RPMI8226 (cell line): ENCODE results near the gene PLCL2.

ENCODE experiments used
- DNase-seq: peaks from one replicate; pipeline ENCODE4 v3.0.0-alpha.2; 2015

Gene PLCL2

DNA sequence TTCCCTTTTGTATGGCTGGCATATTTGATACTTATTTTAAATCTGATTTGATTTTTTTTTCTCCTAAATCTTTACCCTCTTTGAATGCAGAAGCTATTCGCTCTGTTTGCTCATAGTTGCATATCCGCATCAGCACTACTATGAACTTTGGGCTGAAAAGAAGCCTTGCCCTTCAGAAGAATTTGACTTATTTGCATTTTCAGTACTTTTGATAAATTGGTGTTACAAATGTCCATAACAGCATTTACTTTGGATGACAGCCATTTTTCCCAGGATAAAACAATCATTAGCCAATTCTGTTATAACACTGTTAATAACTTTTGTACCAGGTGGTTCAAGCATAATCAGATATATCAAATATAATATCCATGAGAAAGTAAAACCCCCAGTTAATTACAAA lies 129.5 kb downstream of the PLCL2 start:
- DNase-seq = no peak

DNA sequence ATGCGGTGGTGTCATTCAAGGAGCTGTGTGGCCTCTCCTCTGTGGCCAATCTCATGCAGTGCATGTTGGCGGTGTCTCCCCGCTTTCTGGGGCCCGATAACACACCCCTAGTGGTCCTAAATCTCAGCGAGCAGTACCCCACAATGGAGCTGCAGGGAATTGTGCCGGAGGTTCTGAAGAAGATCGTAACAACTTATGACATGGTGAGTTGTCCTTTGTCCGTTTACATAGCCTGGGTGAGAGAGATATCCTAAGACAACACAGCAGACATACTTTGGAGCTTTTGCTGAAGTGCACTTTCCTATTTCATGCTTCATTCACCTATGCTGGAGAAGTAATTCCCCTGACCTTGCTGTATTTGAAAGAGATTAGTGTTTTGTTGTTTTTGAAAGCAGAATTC lies 130.0 kb downstream of the PLCL2 start:
- no peak for DNase-seq

DNA sequence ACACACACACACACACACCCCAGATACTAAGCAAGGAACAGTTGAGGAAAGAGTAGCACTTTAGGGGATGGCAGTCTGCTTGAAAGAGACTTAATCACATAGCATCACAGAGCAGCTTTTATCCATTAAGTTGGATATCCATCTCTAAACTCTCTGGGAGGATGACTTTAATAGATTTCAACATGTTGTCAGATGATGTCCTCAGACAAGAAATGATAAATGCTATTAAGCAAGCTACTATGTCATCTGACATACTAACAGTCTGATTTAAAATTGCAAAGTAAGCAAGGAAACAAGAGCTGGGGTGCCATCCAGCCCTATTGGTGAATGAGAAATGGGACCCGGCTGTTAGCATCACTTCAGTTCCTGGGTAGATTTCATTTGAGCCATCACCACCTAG lies 136.9 kb downstream of the PLCL2 start:
- DNase-seq = no peak

DNA sequence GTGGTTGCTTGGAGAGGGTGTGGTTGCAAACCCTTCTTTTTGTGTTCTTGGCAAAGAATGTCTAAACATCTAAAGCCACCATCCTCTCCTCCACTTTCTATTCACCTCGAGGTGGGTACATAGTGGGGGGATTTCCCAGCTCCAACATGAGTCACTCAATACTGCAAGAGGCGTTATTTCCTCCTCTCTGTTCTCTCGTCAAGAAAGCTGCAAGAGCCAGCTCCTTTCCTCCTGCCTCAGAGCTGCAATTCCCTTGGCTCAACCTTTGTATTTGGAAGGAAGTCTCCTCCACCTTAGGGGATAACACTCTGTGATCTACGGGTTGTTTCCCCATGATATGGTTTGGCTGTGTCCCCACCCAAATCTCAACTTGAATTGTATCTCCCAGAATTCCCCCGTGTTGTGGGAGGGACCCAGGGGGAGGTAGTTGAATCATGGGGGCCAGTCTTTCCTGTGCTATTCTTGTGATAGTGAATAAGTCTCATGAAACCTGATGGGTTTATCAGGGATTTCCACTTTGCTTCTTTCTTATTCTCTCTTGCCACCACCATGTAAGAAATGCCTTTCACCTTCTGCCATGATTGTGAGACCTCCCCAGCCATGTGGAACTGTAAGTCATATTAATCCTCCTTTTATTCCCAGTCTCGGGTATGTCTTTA lies 138.4 kb downstream of the PLCL2 start:
- no peak for DNase-seq

DNA sequence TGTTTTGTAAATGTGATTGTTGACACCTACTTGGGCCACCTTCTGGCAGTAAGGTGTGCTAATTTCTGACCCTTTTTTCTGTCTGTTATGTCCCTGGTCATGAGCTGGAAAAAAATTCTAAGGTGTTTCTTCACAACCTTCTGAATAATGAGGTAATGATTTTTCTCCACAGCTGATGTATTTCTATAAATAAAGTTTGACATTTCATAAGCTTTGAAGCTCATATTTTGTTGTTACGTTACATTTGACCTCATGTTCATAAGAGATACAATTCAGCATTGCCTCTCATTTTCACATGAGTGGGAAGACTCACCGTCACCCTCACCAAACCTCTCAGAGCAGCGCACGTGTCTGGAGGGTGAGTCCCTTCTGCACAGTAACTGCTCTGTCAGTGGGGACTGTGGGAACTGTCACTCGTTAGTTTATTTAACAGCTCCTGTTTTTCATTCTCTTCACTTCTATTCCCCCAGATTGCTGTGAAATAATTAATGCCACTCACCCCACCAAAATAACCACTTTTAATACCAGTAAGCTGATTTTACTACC lies 140.9 kb downstream of the PLCL2 start:
- no peak for DNase-seq

DNA sequence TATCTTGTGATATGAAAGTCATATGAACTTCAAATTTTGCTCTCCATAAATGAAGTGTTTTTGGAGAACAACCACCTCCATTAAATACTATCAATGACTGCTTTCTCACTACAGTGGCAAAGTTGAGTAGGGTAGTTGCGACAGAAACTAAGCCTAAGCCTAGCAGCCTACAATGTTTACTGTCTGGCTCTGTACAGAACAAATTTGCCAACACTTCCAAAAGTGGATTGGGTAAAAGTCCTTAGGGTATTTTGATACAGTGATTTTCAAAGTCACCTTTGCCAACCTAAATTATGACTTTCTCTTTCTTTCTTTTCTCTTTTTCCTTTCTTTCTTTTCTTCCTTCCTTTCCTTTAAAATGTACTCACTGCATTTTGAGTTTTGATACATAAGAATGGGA lies 142.6 kb downstream of the PLCL2 start:
- DNase-seq = no peak

DNA sequence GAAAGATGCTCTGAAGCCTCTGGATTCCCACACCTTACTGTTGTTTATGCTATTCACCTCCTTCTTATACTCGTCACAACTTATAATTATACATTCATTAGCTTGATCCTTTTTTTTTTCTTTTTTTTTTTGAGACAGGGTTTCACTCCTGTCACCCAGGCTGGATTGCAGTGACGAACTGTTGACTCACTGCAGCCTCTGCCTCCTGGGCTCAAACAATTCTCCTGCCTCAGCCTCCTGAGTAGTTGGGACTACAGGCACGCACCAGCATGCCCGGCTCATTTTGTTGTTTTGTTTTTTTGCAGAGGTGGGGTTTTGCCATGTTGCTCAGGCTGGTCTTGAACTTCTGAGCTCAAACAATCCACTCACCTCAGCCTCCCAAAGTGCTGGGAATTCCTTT lies 143.6 kb downstream of the PLCL2 start:
- DNase-seq = no peak

DNA sequence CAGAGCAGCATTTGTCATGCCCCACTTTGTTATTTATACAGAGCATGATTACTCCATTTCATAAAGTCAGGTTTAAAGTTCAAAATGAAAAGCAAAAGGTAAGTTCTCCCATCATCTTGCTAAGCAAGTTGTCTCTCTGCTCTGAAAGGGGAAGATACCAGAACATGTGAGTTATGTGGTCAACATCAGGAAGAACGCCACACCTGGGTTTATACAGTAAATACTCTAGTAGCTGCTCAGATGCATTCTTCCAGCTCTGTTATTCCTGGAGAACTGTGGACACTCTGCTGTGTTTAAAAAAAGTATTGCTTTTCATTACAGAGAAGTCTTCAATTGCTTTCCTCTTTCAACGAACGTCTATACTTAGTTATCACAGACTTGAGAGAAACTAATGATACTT lies 145.7 kb downstream of the PLCL2 start:
- peak; percentile 35 for DNase-seq

DNA sequence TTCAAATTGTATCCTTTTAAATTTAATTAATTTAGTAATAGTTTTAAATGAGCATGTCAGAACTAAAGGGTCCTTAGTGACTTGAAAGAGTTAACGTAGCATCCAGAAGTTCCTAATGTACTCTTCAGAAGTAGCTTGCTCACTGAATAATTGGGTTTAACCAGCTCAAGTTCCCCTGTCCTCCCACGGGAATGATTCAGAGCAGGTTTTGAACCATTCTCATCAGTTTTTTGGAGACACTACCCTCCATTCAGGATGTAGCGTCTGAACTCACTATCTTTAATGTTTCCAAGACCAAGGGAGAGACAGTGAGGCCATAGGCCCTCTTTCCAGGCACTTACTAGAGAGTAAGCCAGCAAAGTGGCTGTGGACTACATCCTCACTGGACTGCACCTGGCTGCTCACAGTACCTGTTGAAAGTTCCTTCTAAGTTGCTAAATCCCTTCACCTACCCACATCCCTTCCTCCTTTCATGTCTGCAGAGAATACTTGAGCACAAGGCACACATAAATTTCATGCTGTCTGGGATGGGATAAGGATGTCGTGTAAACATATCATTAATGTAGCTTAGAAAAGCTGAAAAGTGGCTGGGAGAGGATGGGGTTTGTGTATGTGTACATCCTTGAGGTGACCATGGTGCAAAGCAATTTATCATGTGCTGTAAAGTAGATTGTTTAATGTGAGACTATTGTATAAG lies 146.3 kb downstream of the PLCL2 start:
- no peak for DNase-seq

DNA sequence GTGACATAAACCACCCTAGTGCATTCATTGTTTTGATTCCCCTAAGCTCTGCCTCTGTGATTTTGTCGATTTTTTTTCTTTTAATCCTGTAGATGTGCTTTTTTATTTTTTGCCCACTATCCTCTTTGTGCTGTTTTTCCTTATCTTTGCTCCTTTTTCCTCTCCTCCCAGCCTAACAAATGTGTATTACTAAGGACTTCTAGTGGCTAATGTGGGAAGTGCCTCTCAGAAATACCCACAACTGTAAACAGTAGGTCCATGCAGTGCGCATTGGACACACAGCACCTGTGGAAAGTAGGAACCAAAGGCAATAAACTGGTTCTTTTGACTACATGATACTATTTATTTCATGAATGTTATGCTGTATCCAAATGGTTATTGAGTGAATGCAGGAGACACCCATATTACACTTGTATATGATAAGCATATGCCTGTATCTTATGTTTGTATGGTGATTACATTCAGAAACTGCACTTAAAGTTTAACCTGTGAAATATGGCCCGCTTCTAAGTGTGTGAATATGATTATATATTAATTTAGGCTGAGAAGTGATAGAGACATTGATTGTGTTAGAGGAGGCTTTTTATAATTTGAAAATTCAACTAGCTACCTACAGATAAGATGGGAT lies 147.8 kb downstream of the PLCL2 start:
- peak; percentile 12 for DNase-seq

DNA sequence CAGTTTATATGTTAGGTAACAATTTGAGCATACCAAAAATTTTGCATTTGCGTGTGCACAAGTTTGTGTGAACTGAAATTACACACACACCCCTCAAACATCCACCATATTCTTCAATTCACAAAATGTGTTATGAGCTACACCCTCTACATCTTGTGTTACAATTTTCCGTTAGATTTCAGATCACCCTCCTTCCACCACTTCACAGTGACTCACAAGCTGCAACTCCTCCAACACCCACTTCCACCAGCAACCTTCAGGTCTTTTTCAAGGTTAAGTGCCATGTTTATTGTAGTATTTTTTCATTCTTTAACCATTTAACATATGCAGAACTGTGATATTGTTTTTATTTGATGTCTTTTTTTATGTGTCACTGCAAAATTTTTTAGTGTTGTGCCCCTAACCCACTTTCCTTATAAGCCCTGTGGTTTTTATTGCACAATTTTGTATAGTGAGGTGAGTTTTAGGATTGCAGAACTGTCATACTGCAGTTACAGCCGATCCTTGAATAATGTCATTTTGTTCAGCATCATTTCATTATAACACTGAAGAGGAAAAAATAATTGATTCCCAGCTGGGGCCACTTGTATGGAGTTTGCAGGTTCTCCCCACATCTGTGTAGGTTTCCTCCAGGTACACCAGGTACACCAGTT lies 148.9 kb downstream of the PLCL2 start:
- DNase-seq = no peak

DNA sequence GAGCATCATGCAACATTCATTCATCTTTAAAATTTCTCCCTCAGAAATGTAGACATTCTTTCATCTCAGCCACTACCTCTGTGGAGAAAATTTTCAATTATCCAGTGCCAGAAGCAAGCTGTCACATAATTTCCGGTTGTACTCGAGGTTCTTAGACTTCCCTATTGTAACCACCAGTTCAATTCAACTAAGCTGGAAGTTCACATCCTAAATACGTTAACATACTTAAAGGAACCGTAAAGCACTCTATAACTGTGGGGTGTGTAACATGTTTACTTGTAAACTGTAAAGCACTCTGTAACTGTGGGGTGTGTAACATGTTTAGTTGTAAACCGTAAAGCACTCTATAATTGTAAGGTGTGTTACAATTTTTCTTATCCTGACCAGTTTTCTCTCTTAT lies 150.3 kb downstream of the PLCL2 start:
- no peak for DNase-seq

DNA sequence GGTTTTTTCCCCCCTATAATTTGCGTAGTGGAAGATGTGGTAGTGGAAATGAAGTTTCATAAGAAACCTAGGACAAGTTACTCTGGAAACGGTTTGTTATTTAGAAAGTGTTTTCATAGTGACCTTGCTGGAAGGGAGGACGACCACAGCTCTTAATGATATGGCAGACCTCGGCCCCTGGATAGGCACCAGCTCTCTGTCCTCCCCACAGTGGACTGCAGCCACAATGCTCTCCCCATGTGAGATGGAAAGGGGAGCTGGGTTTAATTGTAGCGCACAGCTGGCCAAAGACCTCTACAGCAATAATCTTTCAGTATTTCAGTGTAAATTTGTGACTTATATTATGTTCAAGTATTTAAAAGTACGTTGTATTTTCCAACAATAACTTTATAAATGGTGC lies 151.2 kb downstream of the PLCL2 start:
- DNase-seq = no peak

DNA sequence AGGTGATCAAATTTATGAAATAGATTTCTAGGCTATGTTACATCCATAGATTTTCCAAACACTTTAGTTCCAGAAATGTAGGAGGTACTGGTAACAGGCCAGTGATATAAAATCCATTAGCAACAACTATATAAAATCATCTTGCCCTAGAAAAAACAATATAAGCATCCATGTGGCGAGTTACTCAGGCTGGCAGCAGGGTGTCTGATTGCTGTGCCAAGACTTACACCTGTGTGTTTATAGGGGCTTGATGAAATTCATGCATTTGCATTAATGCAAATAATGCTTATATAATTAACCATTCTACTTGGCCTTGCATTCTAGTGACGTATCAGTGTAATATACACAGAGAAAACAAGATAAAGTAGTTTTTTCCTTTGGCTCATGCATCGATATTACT lies 153.4 kb downstream of the PLCL2 start:
- no peak for DNase-seq

DNA sequence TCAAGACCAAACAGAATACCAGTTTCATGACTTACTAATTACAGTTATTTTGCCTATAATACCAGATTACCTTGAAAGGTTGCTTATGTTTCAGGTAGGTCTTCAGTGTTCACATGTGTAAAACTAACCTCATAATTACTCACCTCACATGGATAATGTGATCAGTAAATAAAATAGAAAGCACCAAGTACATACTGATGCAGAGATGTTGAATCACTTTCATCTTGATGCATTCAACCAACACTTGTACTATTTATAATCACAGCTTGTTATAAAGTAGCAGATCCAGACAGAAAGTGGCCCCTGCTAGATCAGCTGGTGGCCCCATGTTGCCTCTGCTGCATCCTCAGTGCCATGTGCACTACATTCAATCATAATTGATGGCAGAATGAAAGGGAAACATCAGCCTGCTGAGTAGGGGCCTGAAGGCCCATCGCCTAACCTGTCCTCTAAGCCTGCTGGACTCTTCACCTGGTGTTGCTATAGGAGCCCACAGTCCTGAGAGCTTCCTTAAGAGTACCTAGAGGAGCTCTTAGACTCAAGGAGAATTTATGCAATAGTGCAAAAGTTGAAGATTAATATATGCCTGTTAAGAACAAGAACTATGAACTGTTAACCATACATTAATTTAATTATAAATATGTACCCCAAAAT lies 154.3 kb downstream of the PLCL2 start:
- no peak for DNase-seq

DNA sequence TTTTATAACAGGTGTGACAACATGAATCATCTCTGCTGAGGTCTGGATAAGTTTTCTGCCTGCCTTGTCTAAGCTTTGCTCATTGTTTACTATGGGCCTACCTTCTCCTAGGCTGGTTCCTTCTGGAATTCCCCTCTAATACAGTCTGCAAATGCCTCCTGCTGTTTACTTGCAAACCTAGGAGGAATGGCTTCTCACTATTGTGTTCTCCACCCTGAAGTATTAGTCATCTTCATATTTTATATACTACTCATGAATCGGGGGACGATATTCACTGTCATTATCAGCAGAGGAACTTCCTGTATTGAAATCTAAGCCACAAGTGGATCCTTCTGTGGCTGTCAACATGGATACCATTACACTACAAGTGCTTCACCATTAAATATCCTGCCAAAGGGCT lies 154.8 kb downstream of the PLCL2 start:
- DNase-seq = no peak

DNA sequence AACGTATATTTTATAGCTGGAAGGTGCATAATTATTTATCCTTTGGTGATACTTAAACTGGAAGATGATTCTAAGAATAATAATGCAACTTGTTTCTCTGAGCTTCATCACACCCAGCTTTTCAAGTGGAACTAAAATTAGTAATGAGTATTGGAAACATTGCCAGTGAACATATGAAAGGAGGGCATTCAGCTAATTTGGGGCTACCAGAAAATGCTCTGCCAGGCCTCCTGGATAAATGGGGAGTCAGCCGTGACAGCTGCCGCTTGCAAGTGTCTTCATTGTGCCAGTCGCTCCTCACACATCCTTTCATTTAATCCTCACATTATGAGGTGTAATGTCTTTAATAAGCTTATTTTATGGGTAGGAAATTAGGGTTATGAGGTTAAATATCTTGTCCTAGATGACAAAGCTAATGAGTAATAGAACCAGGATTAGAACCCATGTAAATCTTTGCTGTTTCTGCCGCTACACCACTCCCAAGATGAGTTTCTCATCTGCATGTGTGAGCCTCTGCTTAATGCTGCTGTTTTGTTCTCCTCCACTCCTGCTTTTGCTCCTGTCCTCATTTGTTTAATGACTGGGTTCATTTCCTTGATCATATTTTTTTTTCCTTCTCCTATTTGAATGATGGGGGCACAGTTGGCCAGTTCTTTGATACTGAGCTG lies 155.7 kb downstream of the PLCL2 start:
- DNase-seq = no peak

DNA sequence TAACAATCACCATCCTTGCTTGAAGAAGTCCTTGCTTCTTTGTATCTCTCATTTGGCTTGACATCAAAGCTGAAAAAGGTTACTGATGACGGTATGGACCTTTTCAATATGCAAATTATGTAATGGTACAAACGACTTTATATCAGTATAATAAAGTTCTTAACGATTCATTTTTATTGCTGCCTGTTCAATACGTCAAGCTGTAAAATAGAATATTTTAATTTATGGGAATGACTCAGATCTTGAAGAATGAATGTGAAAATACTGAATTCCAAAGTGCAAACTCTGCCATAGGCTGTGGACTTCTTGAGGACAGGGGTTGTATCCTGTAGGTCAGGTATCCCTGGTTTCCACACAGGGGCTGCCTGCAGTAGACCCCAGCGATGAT lies 156.2 kb downstream of the PLCL2 start:
- DNase-seq = no peak

DNA sequence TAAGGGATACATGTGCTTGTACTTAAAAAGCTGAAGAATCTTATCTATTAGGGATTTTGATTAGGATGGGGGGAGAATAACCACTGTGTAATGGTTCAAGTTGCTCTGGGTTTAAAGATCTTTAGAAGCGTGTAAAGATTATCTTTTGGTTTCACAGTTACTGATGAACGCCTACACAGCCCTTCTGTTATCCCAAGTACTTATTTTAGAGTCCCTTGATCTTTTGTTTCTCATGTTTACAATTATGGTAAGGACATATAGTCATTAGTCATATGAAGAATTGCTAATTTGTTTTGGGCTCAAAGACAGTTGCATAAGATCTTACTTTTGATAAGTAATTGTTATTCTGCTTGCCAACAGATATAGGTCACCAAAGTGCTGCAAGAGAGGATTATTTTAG lies 160.1 kb downstream of the PLCL2 start:
- no peak for DNase-seq

DNA sequence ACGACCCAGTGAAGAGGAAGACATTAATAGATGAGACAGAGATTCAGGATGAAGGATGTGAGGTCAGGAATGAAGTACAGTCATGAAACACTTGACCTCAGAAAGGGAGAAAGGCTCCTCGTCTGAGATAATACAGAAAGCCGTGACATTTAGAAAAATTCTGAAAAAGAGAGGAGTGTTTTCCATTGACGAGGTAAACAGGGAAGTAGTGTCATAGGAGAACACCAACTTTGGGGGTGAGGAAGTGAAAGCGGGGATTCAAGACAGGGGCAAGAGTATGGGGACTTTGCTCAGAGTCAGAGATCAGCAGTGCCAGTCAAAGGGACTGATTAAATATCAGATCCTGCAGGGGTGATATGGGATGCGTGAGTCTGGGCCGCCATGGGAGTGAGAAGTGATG lies 160.9 kb downstream of the PLCL2 start:
- DNase-seq = no peak

DNA sequence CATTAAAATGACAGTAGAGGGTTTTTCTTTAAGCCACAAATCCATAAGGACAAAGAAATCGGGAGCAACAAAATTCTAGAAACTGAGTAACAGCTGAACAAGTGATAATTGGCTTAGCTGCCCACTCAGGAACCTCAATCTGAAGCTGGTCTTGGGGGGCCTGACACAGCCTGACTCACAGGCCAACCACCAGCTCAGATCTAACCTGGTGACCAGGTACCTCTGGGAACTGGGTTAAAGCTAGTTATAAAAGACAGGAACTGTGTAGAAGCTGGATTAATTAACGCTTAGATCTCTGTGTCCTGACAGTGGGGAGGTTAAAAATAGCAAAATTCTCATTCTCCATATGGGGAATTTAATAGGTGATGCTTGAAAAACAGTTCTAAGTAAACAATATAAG lies 161.9 kb downstream of the PLCL2 start:
- no peak for DNase-seq

DNA sequence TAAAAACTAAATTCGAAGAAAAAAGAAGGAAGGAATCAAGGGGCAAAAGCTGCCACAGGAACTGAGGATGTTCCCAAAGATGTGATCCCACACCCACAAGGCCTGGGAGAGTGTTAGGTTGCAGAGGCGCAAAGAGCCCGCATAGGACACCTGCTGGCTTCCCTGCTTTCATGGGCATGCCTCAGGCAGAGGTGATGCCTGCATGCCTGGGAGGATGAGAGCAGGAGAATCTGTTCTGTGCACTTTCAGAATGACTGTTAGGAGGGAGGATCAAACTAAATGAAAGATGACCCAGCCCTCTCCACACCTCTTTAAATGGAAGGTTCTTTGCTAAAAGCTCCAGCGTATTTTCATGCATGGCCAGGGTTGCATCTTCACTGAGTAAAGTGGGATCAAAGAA lies 162.4 kb downstream of the PLCL2 start:
- DNase-seq = no peak

DNA sequence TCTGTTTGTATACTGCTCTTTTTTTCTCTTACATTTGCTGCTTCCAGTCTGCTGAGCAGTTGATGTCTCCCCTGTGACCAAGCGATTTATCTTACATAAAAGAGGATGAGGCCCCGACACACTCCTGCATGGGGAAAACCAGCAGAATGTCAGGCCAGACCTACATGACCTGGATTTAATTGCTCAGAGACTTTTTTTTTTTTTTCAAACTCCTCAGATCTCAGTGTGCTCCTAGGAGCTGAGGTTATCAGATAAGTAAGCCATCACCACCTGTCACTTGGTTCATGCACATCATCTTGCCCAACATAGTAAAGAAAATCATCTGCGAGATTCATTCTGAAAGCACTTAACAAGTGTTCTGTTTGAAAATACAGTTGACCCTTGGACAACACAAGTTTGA lies 163.1 kb downstream of the PLCL2 start:
- no peak for DNase-seq
